ENCODE measurements around the gene ATOX1.

GRCh38 chr5:151784141-151784540 is 25.7 kb upstream of the ATOX1 start:
- TF ChIP-seq ZNF384 (IDR thresholded peaks at IDR 0.05) (no peak), FOXA1 (IDR thresholded peaks at IDR 0.05) (no peak), LEF1 (IDR thresholded peaks at IDR 0.05; ENCODE audit: borderline replicate concordance) (no peak), ARNT (IDR thresholded peaks at IDR 0.05) (no peak), FOXK2 (IDR thresholded peaks at IDR 0.05) (no peak), SUZ12 (IDR thresholded peaks at IDR 0.05) (no peak), PKNOX1 (IDR thresholded peaks at IDR 0.05) (no peak), HDGF (IDR thresholded peaks at IDR 0.05; ENCODE audit: borderline replicate concordance) (no peak), BHLHE40 (IDR thresholded peaks at IDR 0.05; ENCODE audit: borderline replicate concordance) (no peak), ELF4 (IDR thresholded peaks at IDR 0.05) (no peak), TARDBP (IDR thresholded peaks at IDR 0.05) (no peak), FOXM1 (IDR thresholded peaks at IDR 0.05; ENCODE audit: borderline replicate concordance) (no peak)

All from HEK293T (cell line).